RWPE1 (cell line): ENCODE measurements around the gene NRP1.
"Not testable (repeated sequence)": the region's sequence is repeated elsewhere in the genome, so short reads cannot be mapped to it uniquely, and the experiment has no call there.

Experiments used
- CTCF ChIA-PET: fragments of 350-600 bp; sonication (Branson Sonifier 250); formaldehyde crosslinking; extraction: SDS; loops from one replicate; lab custom pipeline; 2021; lab: Yijun Ruan, JAX
- POLR2A ChIA-PET: fragments of 400-600 bp; formaldehyde crosslinking; extraction: SDS; loops from one replicate; lab custom pipeline; 2020; ENCODE audit warnings: antibody characterized with exemption; ENCODE audit not compliant: low non-redundant PET; lab: Yijun Ruan, JAX
- DNase-seq: peaks from one replicate; pipeline ENCODE4 v3.0.0; 2012; ENCODE audit warnings: low spot score
- H3K27ac ChIP-seq: fragments of 450-650 bp; 2 replicates; pipeline ENCODE4 v1.5.1; 2017
- CTCF ChIP-seq: fragments of 450-650 bp; conservative IDR thresholded peaks from 2 replicates; pipeline ENCODE4 v1.5.1; 2017; ENCODE audit warnings: low read depth, mild to moderate bottlenecking

Gene NRP1

GRCh38 chr10:33334153-33334804, at the start of gene NRP1:
Gene NRP1 (minus strand): TSS chr10:33334667. CDS start chr10:33334382, 285 bp downstream.
- peak; percentile 40 for DNase-seq
- ChIA-PET CTCF (interaction anchor here (0.5 to 1.6 kb wide), 6 partner anchors 13 to 930 kb away, joined by 3 to 4 read pairs (median 3); no protein-coding TSS in a partner anchor), POLR2A (no interaction called here)
- peak within 1 kb of the TSS; percentile 94 for H3K27ac ChIP-seq
- TF ChIP-seq CTCF = no peak

GRCh38 chr10:33384201-33384600, 49.7 kb upstream of the NRP1 start:
- POLR2A ChIA-PET, CTCF ChIA-PET, H3K27ac ChIP-seq, DNase-seq: not testable (repeated sequence)

- no peak for TF ChIP-seq CTCF
- no peak overlapping the region for H3K27ac ChIP-seq
- ChIA-PET POLR2A (no interaction called here), CTCF (no interaction called here)
- no peak for DNase-seq
These were observed 48.6 kb upstream of the NRP1 start for GRCh38 chr10:33382921-33383713.

- POLR2A ChIA-PET = no interaction called here
- CTCF ChIA-PET = no interaction called here
- no peak for TF ChIP-seq CTCF
- H3K27ac ChIP-seq = no peak overlapping the region
- DNase-seq = no peak
These were observed 47.7 kb upstream of the NRP1 start for GRCh38 chr10:33382216-33382600.

- CTCF ChIA-PET = interaction anchor here (0.6 kb wide), 1 partner anchor 374 kb away, joined by 3 read pairs; no protein-coding TSS in a partner anchor
- no peak overlapping the region for H3K27ac ChIP-seq
- no peak for DNase-seq
- POLR2A ChIA-PET = no interaction called here
- no peak for TF ChIP-seq CTCF
These were observed 47.2 kb upstream of the NRP1 start for GRCh38 chr10:33381451-33382215.

GRCh38 chr10:33377658-33378025, 43.2 kb upstream of the NRP1 start:
- CTCF ChIA-PET = no interaction called here
- no peak for TF ChIP-seq CTCF
- DNase-seq = no peak
- no peak overlapping the region for H3K27ac ChIP-seq
- POLR2A ChIA-PET = no interaction called here
